KMS-11 (cell line): ENCODE results near the gene PCSK2.

Experiments
- H2AFZ ChIP-seq: fragments of 200-600 bp; sonication (generic); 2 replicates; pipeline ENCODE4 v1.6.1; 2016; ENCODE audit warnings: antibody characterized with exemption, mixed run types, low read depth
- H3K27ac ChIP-seq: fragments of 200-600 bp; sonication (generic); 2 replicates; pipeline ENCODE4 v1.6.1; 2016; ENCODE audit warnings: mild to moderate bottlenecking, mixed run types
- H3K27me3 ChIP-seq: fragments of 200-600 bp; sonication (generic); 2 replicates; pipeline ENCODE4 v1.6.1; 2017; ENCODE audit warnings: mild to moderate bottlenecking, low read depth, mixed run types, moderate library complexity; ENCODE audit not compliant: insufficient read depth
- H3K36me3 ChIP-seq: fragments of 200-600 bp; sonication (generic); 2 replicates; pipeline ENCODE4 v1.6.1; 2017; ENCODE audit warnings: mild to moderate bottlenecking, mixed run types; ENCODE audit not compliant: insufficient read depth
- H3K4me1 ChIP-seq: fragments of 200-600 bp; sonication (generic); 2 replicates; pipeline ENCODE4 v1.6.1; 2016; ENCODE audit warnings: mild to moderate bottlenecking, low read depth, mixed run types; ENCODE audit not compliant: poor library complexity, severe bottlenecking
- H3K4me2 ChIP-seq: fragments of 200-600 bp; sonication (generic); 2 replicates; pipeline ENCODE4 v1.7.0; 2016; ENCODE audit warnings: mild to moderate bottlenecking, mixed run types
- H3K4me3 ChIP-seq: fragments of 200-600 bp; sonication (generic); IDR thresholded peaks from 2 replicates; pipeline ENCODE4 v1.6.1; 2017; ENCODE audit warnings: low read depth, low read length, mixed read lengths; ENCODE audit not compliant: insufficient read depth
- H3K79me2 ChIP-seq: fragments of 200-600 bp; sonication (generic); 2 replicates; pipeline ENCODE4 v1.6.1; 2016; ENCODE audit warnings: low read depth, mixed run types; ENCODE audit not compliant: insufficient read depth
- H3K9ac ChIP-seq: fragments of 200-600 bp; sonication (generic); 2 replicates; pipeline ENCODE4 v1.6.1; 2016; ENCODE audit warnings: mild to moderate bottlenecking, mixed run types
- H4K20me1 ChIP-seq: fragments of 200-600 bp; sonication (generic); 2 replicates; pipeline ENCODE4 v1.6.1; 2016; ENCODE audit warnings: mild to moderate bottlenecking, mixed run types; ENCODE audit not compliant: insufficient read depth
- CTCF ChIP-seq: fragments of 200-600 bp; sonication (generic); conservative IDR thresholded peaks from 2 replicates; pipeline ENCODE4 v1.6.1; 2017; ENCODE audit warnings: low read depth, mild to moderate bottlenecking, antibody characterized with exemption, low read length, moderate library complexity, mixed read lengths

PCSK2 gene

GRCh38 chr20:17505636-17506517 lies 279.0 kb downstream of the PCSK2 start:
- no peak overlapping the region for H3K4me3 ChIP-seq
- H3K36me3 ChIP-seq: no peaks in the 10 kb centered on the region
- no peak for TF ChIP-seq CTCF
- peak overlapping the region; percentile 68; the same call in 1 of the 2 replicates for H3K9ac ChIP-seq
- H3K4me1 ChIP-seq: peaks cover 3% of the 10 kb centered on the region
- no peaks in the 10 kb centered on the region for H3K27me3 ChIP-seq
- H3K79me2 ChIP-seq: no peaks in the 10 kb centered on the region
- peak overlapping the region; percentile 39 for H3K27ac ChIP-seq
- peak overlapping the region; percentile 71; the same call in 1 of the 2 replicates for H3K4me2 ChIP-seq
- H4K20me1 ChIP-seq: no peaks in the 10 kb centered on the region
- peak overlapping the region; percentile 86 for H2AFZ ChIP-seq

- Histone ChIP-seq H3K79me2 (no peaks in the 10 kb centered on the region), H3K36me3 (no peaks in the 10 kb centered on the region), H2AFZ (no peak overlapping the region), H3K27ac (no peak overlapping the region), H3K4me3 (no peak overlapping the region), H3K9ac (no peak overlapping the region), H4K20me1 (no peaks in the 10 kb centered on the region), H3K4me1 (peaks cover 3% of the 10 kb centered on the region), H3K4me2 (no peak overlapping the region), H3K27me3 (no peaks in the 10 kb centered on the region)
- TF ChIP-seq CTCF: no peak
These were observed 280.2 kb downstream of the PCSK2 start for GRCh38 chr20:17507032-17507431.

GRCh38 chr20:17507531-17507930 lies 280.7 kb downstream of the PCSK2 start:
- H3K4me3 ChIP-seq: no peak overlapping the region
- no peaks in the 10 kb centered on the region for H3K79me2 ChIP-seq
- H2AFZ ChIP-seq: no peak overlapping the region
- H3K27ac ChIP-seq: no peak overlapping the region
- H3K9ac ChIP-seq: no peak overlapping the region
- H4K20me1 ChIP-seq: no peaks in the 10 kb centered on the region
- no peak overlapping the region for H3K4me2 ChIP-seq
- no peaks in the 10 kb centered on the region for H3K27me3 ChIP-seq
- TF ChIP-seq CTCF: no peak
- peaks cover 3% of the 10 kb centered on the region for H3K4me1 ChIP-seq
- no peaks in the 10 kb centered on the region for H3K36me3 ChIP-seq

- TF ChIP-seq CTCF: no peak
- H2AFZ ChIP-seq: no peak overlapping the region
- H4K20me1 ChIP-seq: no peaks in the 10 kb centered on the region
- H3K36me3 ChIP-seq: no peaks in the 10 kb centered on the region
- H3K4me3 ChIP-seq: no peak overlapping the region
- no peaks in the 10 kb centered on the region for H3K27me3 ChIP-seq
- no peaks in the 10 kb centered on the region for H3K79me2 ChIP-seq
- peaks cover 3% of the 10 kb centered on the region for H3K4me1 ChIP-seq
- H3K27ac ChIP-seq: no peak overlapping the region
- H3K4me2 ChIP-seq: no peak overlapping the region
- H3K9ac ChIP-seq: no peak overlapping the region
These were observed 281.9 kb downstream of the PCSK2 start for GRCh38 chr20:17508756-17509155.
